Smooth muscle cell (in vitro differentiated cells): ENCODE measurements around the gene SH3RF3. TPM values are rescaled to one million over a fixed set of nuclear protein-coding genes. Genes with fewer than 3 reads are reported as not detected.

Source experiments
- DNase-seq: peaks from one replicate; lab custom pipeline; 2025; ENCODE audit not compliant: unreplicated experiment; lab: John Stamatoyannopoulos, UW
- H2AFZ ChIP-seq: fragments of 200-600 bp; sonication (generic); 2 replicates; pipeline ENCODE4 v1.6.0; 2016; ENCODE audit warnings: antibody characterized with exemption, low read depth, mild to moderate bottlenecking
- H3F3A ChIP-seq: fragments of 200-600 bp; sonication (generic); 2 replicates; pipeline ENCODE4 v1.6.0; 2017; ENCODE audit warnings: antibody characterized with exemption, low read depth
- H3K27ac ChIP-seq: fragments of 200-600 bp; sonication (generic); 2 replicates; pipeline ENCODE4 v1.5.1; 2016; ENCODE audit warnings: low read depth, mild to moderate bottlenecking
- H3K27me3 ChIP-seq: fragments of 200-600 bp; sonication (generic); 2 replicates; pipeline ENCODE4 v1.6.1; 2016; ENCODE audit warnings: low read depth, mild to moderate bottlenecking
- H3K36me3 ChIP-seq: fragments of 200-600 bp; sonication (generic); 2 replicates; pipeline ENCODE4 v1.5.1; 2016; ENCODE audit warnings: low read depth
- H3K4me1 ChIP-seq: fragments of 200-600 bp; sonication (generic); 2 replicates; pipeline ENCODE4 v1.5.1; 2016; ENCODE audit warnings: low read depth
- H3K4me2 ChIP-seq: fragments of 200-600 bp; sonication (generic); 2 replicates; pipeline ENCODE4 v1.6.0; 2016; ENCODE audit warnings: mild to moderate bottlenecking
- H3K4me3 ChIP-seq: fragments of 200-600 bp; sonication (generic); 2 replicates; pipeline ENCODE4 v1.5.1; 2016; ENCODE audit warnings: mild to moderate bottlenecking
- H3K79me2 ChIP-seq: fragments of 200-600 bp; sonication (generic); 2 replicates; pipeline ENCODE4 v1.6.0; 2016; ENCODE audit warnings: low read depth, mild to moderate bottlenecking
- H3K9ac ChIP-seq: fragments of 200-600 bp; sonication (generic); 2 replicates; pipeline ENCODE4 v1.6.0; 2016; ENCODE audit warnings: low read depth
- H3K9me3 ChIP-seq: fragments of 200-600 bp; sonication (generic); replicated peaks from 2 replicates; pipeline ENCODE4 v1.5.1; 2016; ENCODE audit warnings: low read depth
- H4K20me1 ChIP-seq: fragments of 200-600 bp; sonication (generic); 2 replicates; pipeline ENCODE4 v1.6.0; 2016; ENCODE audit warnings: low read depth
- CTCF ChIP-seq: fragments of 200-600 bp; sonication (generic); IDR thresholded peaks from 2 replicates; pipeline ENCODE4 v1.5.1; 2017; ENCODE audit warnings: borderline replicate concordance, mild to moderate bottlenecking, antibody characterized with exemption; ENCODE audit not compliant: insufficient read depth, poor library complexity, severe bottlenecking
- WGBS: methylation state at CpG from one replicate; pipeline ENCODE4 v1.1.7; 2016; ENCODE audit warnings: low lambda C conversion rate; 5-methylcytosine and 5-hydroxymethylcytosine counted together
- polyA plus RNA-seq: library from polyadenylated mRNA; unstranded; fragments of >200 nt; fragmentation: Nextera tagmentation; extraction: Ambion mirVana; gene quantifications from 2 replicates; pipeline ENCODE4 v1.2.1, GENCODE V29; 2016
- total RNA-seq: library from RNA; depleted of rRNA; stranded (reverse); fragments of >200 nt; gene quantifications from 2 replicates; pipeline ENCODE4 v1.2.3, GENCODE V29; 2014

The SH3RF3 gene
- total and polyA plus RNA-seq, 2 experiments from 2014 or later: 6.6 to 11.8 TPM

- H3K79me2 ChIP-seq: peaks cover 24% of the 10 kb centered on the region
Observed at GRCh38 chr2:109246616-109247015, 117.6 kb downstream of the SH3RF3 start.

GRCh38 chr2:109247340-109247739 is 118.3 kb downstream of the SH3RF3 start:
- Histone ChIP-seq H3K9me3 (no peaks in the 10 kb centered on the region), H3K4me3 (no peak overlapping the region), H3K27me3 (no peaks in the 10 kb centered on the region), H3K4me1 (no peaks in the 10 kb centered on the region), H3K9ac (no peak overlapping the region), H3K27ac (no peak overlapping the region), H2AFZ (no peak overlapping the region), H3K79me2 (peaks cover 26% of the 10 kb centered on the region), H3K4me2 (no peak overlapping the region), H4K20me1 (peaks cover 30% of the 10 kb centered on the region), H3K36me3 (no peaks in the 10 kb centered on the region), H3F3A (no peaks in the 10 kb centered on the region)
- TF ChIP-seq CTCF: no peak
- WGBS: 89% methylated on average over 8 of the region's 8 CpGs
- no peak for DNase-seq

More at GRCh38 chr2:109246616-109247015, 117.6 kb downstream of the SH3RF3 start:
- Histone ChIP-seq H2AFZ (no peak overlapping the region), H3K9me3 (no peaks in the 10 kb centered on the region), H3K27me3 (no peaks in the 10 kb centered on the region), H4K20me1 (peaks cover 30% of the 10 kb centered on the region), H3K27ac (no peak overlapping the region), H3K36me3 (no peaks in the 10 kb centered on the region), H3K4me2 (no peak overlapping the region), H3F3A (no peaks in the 10 kb centered on the region), H3K4me3 (no peak overlapping the region), H3K4me1 (no peaks in the 10 kb centered on the region), H3K9ac (no peak overlapping the region)
- no peak for TF ChIP-seq CTCF
- 97% methylated on average over 11 of the region's 11 CpGs for WGBS
- DNase-seq: no peak

GRCh38 chr2:109247812-109248211 is 118.8 kb downstream of the SH3RF3 start:
- Histone ChIP-seq H3K4me1 (no peaks in the 10 kb centered on the region), H3K27ac (no peak overlapping the region), H4K20me1 (peaks cover 30% of the 10 kb centered on the region), H3K79me2 (peaks cover 28% of the 10 kb centered on the region), H3K36me3 (no peaks in the 10 kb centered on the region), H3F3A (no peaks in the 10 kb centered on the region), H3K9me3 (no peaks in the 10 kb centered on the region), H3K4me3 (no peak overlapping the region), H3K4me2 (no peak overlapping the region), H3K27me3 (no peaks in the 10 kb centered on the region), H3K9ac (no peak overlapping the region), H2AFZ (no peak overlapping the region)
- WGBS: 71% methylated on average over 3 of the region's 3 CpGs
- DNase-seq: no peak
- no peak for TF ChIP-seq CTCF

DNA sequence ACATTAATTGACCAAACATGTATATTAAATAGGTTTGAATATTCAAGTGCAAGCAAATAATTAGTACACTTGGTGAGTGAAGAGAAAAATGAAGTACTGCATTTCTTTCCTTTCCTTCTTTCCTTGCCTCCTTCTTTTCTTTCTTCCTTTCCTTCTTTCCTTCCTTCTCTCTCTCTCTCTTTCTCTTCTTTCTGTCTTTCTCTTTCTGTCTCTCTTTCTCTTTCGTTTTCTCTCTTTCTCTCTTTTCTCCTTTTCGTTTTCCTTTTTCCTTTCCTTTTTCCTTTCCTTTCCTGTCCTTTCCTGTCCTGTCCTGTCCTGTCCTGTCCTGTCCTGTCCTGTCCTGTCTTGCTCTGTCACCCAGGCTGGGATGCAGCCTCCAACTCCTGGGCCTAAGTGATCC is 119.6 kb downstream of the SH3RF3 start:
- 60% methylated on average over 2 of the region's 2 CpGs for WGBS
- no peak overlapping the region for H3K27ac ChIP-seq

More for the DNA sequence above, 119.6 kb downstream of the SH3RF3 start:
- no peak for DNase-seq
- Histone ChIP-seq H3F3A (no peaks in the 10 kb centered on the region), H2AFZ (no peak overlapping the region), H3K4me3 (no peak overlapping the region), H3K79me2 (peaks cover 32% of the 10 kb centered on the region), H3K9me3 (no peaks in the 10 kb centered on the region), H3K4me1 (no peaks in the 10 kb centered on the region), H4K20me1 (peaks cover 30% of the 10 kb centered on the region), H3K36me3 (no peaks in the 10 kb centered on the region), H3K9ac (no peak overlapping the region), H3K4me2 (no peak overlapping the region), H3K27me3 (no peaks in the 10 kb centered on the region)
- no peak for TF ChIP-seq CTCF
